B cell (primary cell): Measurements from ENCODE around the gene EIF5A. TPM values are rescaled to one million over a fixed set of nuclear protein-coding genes. Genes with fewer than 3 reads are reported as not detected.
A peak's percentile ranks its signal among the peaks of the same experiment; 100 is the strongest.
"Not testable (repeated sequence)": the region's sequence is repeated elsewhere in the genome, so short reads cannot be mapped to it uniquely, and the experiment has no call there.

Experiments
- ATAC-seq: fragments of 200-7000 bp; cut with Tn5 transposase; one replicate; pipeline ENCODE4 v1.10.0; 2021; ENCODE audit warnings: low read depth, mild to moderate bottlenecking, moderate number of reproducible peaks, moderate library complexity
- CTCF ChIA-PET: fragments of 350-600 bp; sonication (Branson Sonifier 250); formaldehyde crosslinking; loops from one replicate; lab custom pipeline; 2021; ENCODE audit warnings: antibody characterized with exemption, inconsistent platforms; lab: Charles Lee
- POLR2A ChIA-PET: fragments of 350-600 bp; sonication (Branson Sonifier 250); formaldehyde crosslinking; loops from one replicate; lab custom pipeline; 2021; ENCODE audit warnings: antibody characterized with exemption; lab: Charles Lee
- DNase-seq: peaks from one replicate; pipeline ENCODE4 v3.0.0; 2013
- H2AFZ ChIP-seq: 2 replicates; pipeline ENCODE4 v1.6.1; 2012; ENCODE audit warnings: mild to moderate bottlenecking, low read depth, low read length; ENCODE audit not compliant: insufficient read depth, poor library complexity, severe bottlenecking
- H3K27ac ChIP-seq, 2 donors: 1 replicate in 1 of 2; 2 replicates in 1 of 2; pipeline ENCODE4 v1.5.1; 2012 to 2013; ENCODE audit warnings: low read length in 2 of 2, mild to moderate bottlenecking in 2 of 2, moderate library complexity in 1 of 2
- H3K27me3 ChIP-seq, 4 experiments: fragments of 200-600 bp in 1 of 4; sonication (generic) in 1 of 4; replicated peaks in 1 of 4; 1 replicate in 2 of 4; 2 replicates in 2 of 4; pipeline versions ENCODE4 v1.6.1 to v1.7.0; 2013 to 2016; ENCODE audit warnings: low read length in 3 of 4, mild to moderate bottlenecking in 2 of 4, mixed read lengths in 1 of 4, moderate library complexity in 1 of 4; ENCODE audit not compliant: insufficient read depth in 4 of 4, control insufficient read depth in 3 of 4; ENCODE audit errors: control extremely low read depth in 1 of 4
- H3K36me3 ChIP-seq, 2 experiments: replicated peaks in 1 of 2; 1 replicate in 1 of 2; 2 replicates in 1 of 2; pipeline versions ENCODE4 v1.6.1 to v1.7.1; 2013; ENCODE audit warnings: low read length in 1 of 2; ENCODE audit not compliant: insufficient read depth in 2 of 2, control insufficient read depth in 1 of 2; ENCODE audit errors: control extremely low read depth in 1 of 2, extremely low read depth in 1 of 2
- H3K4me1 ChIP-seq, 2 donors: fragments of 200-600 bp in 1 of 2; sonication (generic) in 1 of 2; 1 replicate in 1 of 2; 2 replicates in 1 of 2; pipeline versions ENCODE4 v1.5.1 to v1.6.1; 2013 to 2017; ENCODE audit warnings: low read length in 2 of 2; ENCODE audit not compliant: control insufficient read depth in 2 of 2, insufficient read depth in 2 of 2
- H3K4me2 ChIP-seq: replicated peaks from 2 replicates; pipeline ENCODE3; 2012; ENCODE audit warnings: mild to moderate bottlenecking, low read depth, low read length; ENCODE audit not compliant: poor library complexity, severe bottlenecking
- H3K4me3 ChIP-seq, 5 experiments: fragments of 200-600 bp in 1 of 5; sonication (generic) in 1 of 5; 1 replicate in 3 of 5; 2 replicates in 2 of 5; pipeline versions ENCODE4 v1.5.1 to v1.7.0; 2011 to 2016; ENCODE audit warnings: low read length in 4 of 5, mild to moderate bottlenecking in 4 of 5, low read depth in 2 of 5, control low read depth in 1 of 5, moderate library complexity in 1 of 5; ENCODE audit not compliant: insufficient read depth in 1 of 5; ENCODE audit errors: control extremely low read depth in 1 of 5, extremely low read depth in 1 of 5
- H3K79me2 ChIP-seq: fragments of 200-600 bp; sonication (generic); one replicate; pipeline ENCODE4 v1.6.0; 2016; ENCODE audit warnings: low read length; ENCODE audit not compliant: control insufficient read depth, insufficient read depth
- H3K9ac ChIP-seq: fragments of 200-600 bp; sonication (generic); 2 replicates; pipeline ENCODE4 v1.6.1; 2017; ENCODE audit warnings: mild to moderate bottlenecking, low read length, moderate library complexity
- H3K9me3 ChIP-seq, 3 donors: one replicate each; pipeline versions ENCODE4 v1.6.1 to v1.7.1; 2013; ENCODE audit warnings: low read length in 2 of 3; ENCODE audit not compliant: control insufficient read depth in 2 of 3, insufficient read depth in 1 of 3; ENCODE audit errors: control extremely low read depth in 1 of 3
- H4K20me1 ChIP-seq: 2 replicates; pipeline ENCODE4 v1.6.0; 2012; ENCODE audit warnings: mild to moderate bottlenecking, low read length; ENCODE audit not compliant: insufficient read depth, control insufficient read depth, poor library complexity, severe bottlenecking
- H3K27ac Mint-ChIP-seq: one replicate; pipeline ENCODE4 v1.8.0; 2021; ENCODE audit warnings: mixed read lengths
- H3K27me3 Mint-ChIP-seq: one replicate; pipeline ENCODE4 v1.8.0; 2021; ENCODE audit warnings: mixed read lengths
- H3K4me1 Mint-ChIP-seq: one replicate; pipeline ENCODE4 v1.8.0; 2021; ENCODE audit warnings: mixed read lengths
- H3K4me3 Mint-ChIP-seq: one replicate; pipeline ENCODE4 v1.8.0; 2021; ENCODE audit warnings: mixed read lengths
- H3K9me3 Mint-ChIP-seq: one replicate; pipeline ENCODE4 v1.8.0; 2022; ENCODE audit warnings: mixed read lengths; ENCODE audit not compliant: insufficient read depth
- CTCF ChIP-seq: fragments of 200-600 bp; IDR thresholded peaks from one replicate; pipeline ENCODE4 v1.8.0; 2022; ENCODE audit warnings: antibody characterized with exemption, mild to moderate bottlenecking
- EZH2 ChIP-seq: IDR thresholded peaks from 2 replicates; pipeline ENCODE4 v1.6.1; 2012; ENCODE audit warnings: borderline replicate concordance, low read depth, mild to moderate bottlenecking, moderate library complexity, low read length; ENCODE audit not compliant: insufficient read depth, poor library complexity, severe bottlenecking
- WGBS: methylation state at CpG from one replicate; pipeline ENCODE4 v1.1.5; 2013; ENCODE audit warnings: missing lambda C conversion rate; ENCODE audit not compliant: insufficient coverage; 5-methylcytosine and 5-hydroxymethylcytosine counted together
- intact Hi-C: fragments of 100-400 bp; cut with micrococcal nuclease; formaldehyde crosslinking; loops from one replicate; pipeline ENCODE4 v1.10.0; 2022
- polyA plus RNA-seq: library from polyadenylated mRNA; depleted of rRNA; stranded (reverse); fragments of >200 nt; gene quantifications from 2 replicates; pipeline ENCODE4 v1.2.3, GENCODE V29; 2012
- total RNA-seq, 2 donors: library from RNA; stranded (reverse); fragments of 120-200 nt in 1 of 2; gene quantifications; 1 replicate in 1 of 2; 2 replicates in 1 of 2; pipeline versions ENCODE4 v1.2.3 to v1.2.4, GENCODE V29; 2013 to 2022

The EIF5A gene
- total and polyA plus RNA-seq, 2 donors (not counting 1 experiment from before 2014, with no cell fraction given): 233 to 576 TPM

GRCh38 chr17:7334938-7335538 is 27.6 kb downstream of the EIF5A start:
- Mint-ChIP-seq H3K27me3 (no peaks in the 10 kb centered on the region), H3K4me3 (peak overlapping the region; percentile 89), H3K27ac (peak overlapping the region; percentile 96), H3K4me1 (peaks cover 50% of the 10 kb centered on the region), H3K9me3 (no peaks in the 10 kb centered on the region)
- H3K79me2 ChIP-seq: peaks cover 75% of the 10 kb centered on the region
- H3K27ac ChIP-seq: peak overlapping the region; percentile 67 to 79
- no peak overlapping the region for H2AFZ ChIP-seq
- WGBS: 100% methylated on average over 1 of the region's 3 CpGs
- H3K9me3 ChIP-seq: no peaks in the 10 kb centered on the region
- peaks cover 32 to 77% of the 10 kb centered on the region in 2 donors for H3K4me1 ChIP-seq
- ATAC-seq (no peak), DNase-seq (no peak)
- H3K4me2 ChIP-seq: peak overlapping the region; percentile 86
- TF ChIP-seq CTCF (no peak), EZH2 (no peak)
- H3K9ac ChIP-seq: no peak overlapping the region
- ChIA-PET POLR2A (interaction anchor here (1.0 to 1.3 kb wide), 2 partner anchors 9 to 223 kb away, joined by 3 to 5 read pairs; partner anchors contain the start of gene TNFSF13), CTCF (interaction anchor here (0.9 to 6.2 kb wide), 8 partner anchors 8 to 226 kb away, joined by 3 to 53 read pairs (median 13); partner anchors contain the start of genes KCTD11 and TMEM95)
- peaks cover 4 to 16% of the 10 kb centered on the region in 2 experiments for H3K36me3 ChIP-seq
- intact Hi-C loops: no loop called here
- peaks cover 20% of the 10 kb centered on the region for H4K20me1 ChIP-seq
- no peak overlapping the region for H3K4me3 ChIP-seq
- no peaks in the 10 kb centered on the region for H3K27me3 ChIP-seq

GRCh38 chr17:7335765-7336164 is 28.3 kb downstream of the EIF5A start:
- H3K9me3 Mint-ChIP-seq, ATAC-seq, H3K9me3 ChIP-seq, H3K27me3 ChIP-seq, DNase-seq, H3K27me3 Mint-ChIP-seq, intact Hi-C loops: not testable (repeated sequence)
- H3K4me1 ChIP-seq: peaks cover 26 to 69% of the 10 kb centered on the region in 2 donors
- H3K27ac Mint-ChIP-seq: peak overlapping the region; percentile 96
- peaks cover 48% of the 10 kb centered on the region for H3K4me1 Mint-ChIP-seq
- peak overlapping the region in 4 of 5 experiments; percentile 84 to 93 (median 87) for H3K4me3 ChIP-seq
- peak overlapping the region; percentile 67 to 79 for H3K27ac ChIP-seq
- H3K36me3 ChIP-seq: peaks cover 4 to 21% of the 10 kb centered on the region in 2 experiments
- peak overlapping the region; percentile 87 for H3K9ac ChIP-seq
- H2AFZ ChIP-seq: peak overlapping the region; percentile 76
- POLR2A ChIA-PET: interaction anchor here (0.6 to 2.3 kb wide), 10 partner anchors 10 to 248 kb away, joined by 3 to 7 read pairs (median 4); partner anchors contain the start of genes CTDNEP1, DVL2, KCTD11 and MPDU1
- H3K4me2 ChIP-seq: peak overlapping the region; percentile 86
- CTCF ChIA-PET: interaction anchor here (1.0 to 6.2 kb wide), 17 partner anchors 9 to 290 kb away, joined by 3 to 53 read pairs (median 6); partner anchors contain the start of genes KCTD11, SENP3, SLC2A4 and SOX15
- peak overlapping the region; percentile 89 for H3K4me3 Mint-ChIP-seq
- WGBS: 68% methylated on average over 6 of the region's 13 CpGs
- peaks cover 76% of the 10 kb centered on the region for H3K79me2 ChIP-seq
- peaks cover 27% of the 10 kb centered on the region for H4K20me1 ChIP-seq
